Prostate gland (tissue), 2 donors: ENCODE data around the gene NUP210.

Experiments used
- CTCF ChIP-seq, 4 experiments: fragments of 200-600 bp in 2 of 4; fragments of 450-650 bp in 2 of 4; sonication (generic) in 2 of 4; IDR thresholded peaks; 1 replicate in 3 of 4; 2 replicates in 1 of 4; pipeline ENCODE4 v1.5.1; 2016 to 2019; ENCODE audit warnings: antibody characterized with exemption in 4 of 4, mild to moderate bottlenecking in 2 of 4, moderate library complexity in 2 of 4
- POLR2A ChIP-seq: fragments of 450-650 bp; IDR thresholded peaks from one replicate; pipeline ENCODE4 v1.6.1; 2016; ENCODE audit warnings: antibody characterized with exemption, mild to moderate bottlenecking
- POLR2AphosphoS5 ChIP-seq: sonication (generic); formaldehyde crosslinking; IDR thresholded peaks from one replicate; pipeline ENCODE4 v1.6.1; 2017; ENCODE audit warnings: antibody characterized with exemption

DNA sequence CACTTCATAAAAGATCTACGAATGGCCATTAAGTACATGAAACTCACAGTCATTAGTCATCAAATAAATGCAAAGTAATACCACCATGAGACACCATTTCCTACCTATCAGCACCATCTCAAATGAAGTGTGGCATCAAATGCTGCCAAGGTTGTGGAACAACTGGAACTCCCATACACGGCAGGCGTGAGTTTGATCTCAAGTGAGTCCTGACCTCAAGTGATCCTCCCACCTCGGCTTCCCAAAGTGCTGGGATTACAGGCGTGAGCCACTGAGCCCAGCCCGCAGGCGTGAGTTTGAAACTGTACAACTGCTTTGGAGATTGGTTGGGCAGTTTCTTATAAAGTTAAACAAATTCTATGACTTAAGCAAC lies 31.2 kb upstream of the NUP210 start:
- TF ChIP-seq CTCF (IDR thresholded peaks at IDR 0.05) (no peak), POLR2AphosphoS5 (no peak), POLR2A (no peak)
